HG02938 (cell line): ENCODE measurements around the gene KIF18B.

Source experiments
- ATAC-seq: cut with Tn5 transposase; IDR thresholded peaks from one replicate; pipeline ENCODE4 v1.9.1; 2021; ENCODE audit warnings: mild to moderate bottlenecking, moderate library complexity; ENCODE audit not compliant: unreplicated experiment

Gene KIF18B

DNA sequence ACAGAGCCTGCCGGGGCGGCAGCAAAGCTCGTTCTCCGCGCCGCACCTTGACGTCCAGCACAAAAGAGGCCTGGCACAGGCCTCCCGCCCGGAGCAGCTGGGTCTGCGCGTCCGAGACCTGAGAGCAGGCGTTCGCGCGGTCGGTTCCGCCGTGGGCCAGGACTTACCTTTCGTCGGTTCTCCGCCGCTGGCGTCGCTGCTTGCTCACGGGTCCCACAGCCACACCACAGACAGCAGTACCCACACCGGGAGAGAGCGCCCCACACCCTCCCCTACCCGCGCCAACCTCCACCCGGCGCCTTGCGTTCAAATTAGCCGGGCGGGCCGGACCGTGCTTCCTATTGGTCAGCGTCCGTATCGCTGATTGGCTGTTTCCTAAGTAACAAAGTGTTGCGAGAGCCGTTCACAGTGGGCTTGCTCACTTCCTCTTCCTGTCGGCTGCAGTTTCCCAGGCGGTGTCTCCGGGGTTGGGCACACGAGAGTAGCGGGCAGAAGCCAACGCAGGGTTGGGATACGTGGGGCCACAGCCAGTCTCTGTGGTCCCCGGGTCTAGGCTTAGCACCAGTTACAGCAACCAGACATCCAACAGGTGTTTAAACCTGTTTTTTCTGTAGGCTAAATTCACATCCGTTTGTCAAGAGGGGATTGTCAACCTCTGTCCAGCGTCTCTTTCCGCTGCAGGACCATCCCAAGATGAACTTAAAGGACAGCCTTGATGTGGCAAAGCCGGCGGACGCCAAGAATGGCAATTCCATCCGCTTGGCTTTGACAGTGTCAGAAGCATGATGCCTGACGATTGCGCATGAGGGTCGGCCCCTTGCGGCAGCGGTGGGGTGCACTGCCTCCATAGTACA lies at the start of gene KIF18B:
Gene KIF18B, minus strand, starts transcription at position 313 of the 854 bp plus-strand sequence. CDS start 11,429 bp downstream, outside the sequence.
- ATAC-seq = peak; percentile 77

- ATAC-seq = no peak
Measured at GRCh38 chr17:44996304-44996703, 48.7 kb upstream of the KIF18B start.

- ATAC-seq = no peak
Measured at GRCh38 chr17:44995436-44996001, 47.9 kb upstream of the KIF18B start.

GRCh38 chr17:44992242-44992939 lies 44.8 kb upstream of the KIF18B start:
- ATAC-seq = no peak

GRCh38 chr17:44990994-44991393 lies 43.4 kb upstream of the KIF18B start:
- no peak for ATAC-seq

GRCh38 chr17:44989552-44990138 lies 42.1 kb upstream of the KIF18B start:
- no peak for ATAC-seq

- no peak for ATAC-seq
Measured at GRCh38 chr17:44988044-44988942, 40.7 kb upstream of the KIF18B start.

DNA sequence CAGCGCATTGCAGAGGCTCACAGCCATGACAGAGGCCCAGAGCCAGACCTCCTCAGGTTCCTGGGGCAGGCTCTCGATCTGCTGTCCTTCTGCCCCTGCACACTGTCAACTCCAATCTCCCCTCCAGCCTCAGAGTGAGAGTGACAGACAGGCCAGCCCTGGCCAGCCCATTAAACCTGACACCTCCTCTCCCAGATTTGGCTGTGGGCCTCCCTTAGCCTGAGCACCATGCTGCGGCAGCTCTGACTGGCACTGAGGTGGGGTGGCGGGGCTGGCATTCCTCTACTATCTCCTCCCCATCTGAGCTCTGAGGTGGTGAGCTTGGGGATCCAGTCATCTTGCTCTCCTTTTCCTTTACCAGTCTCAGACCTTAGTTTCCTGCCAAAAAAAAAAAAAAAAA lies 36.0 kb upstream of the KIF18B start:
- ATAC-seq = no peak

- no peak for ATAC-seq
Measured at GRCh38 chr17:44982113-44982702, 34.6 kb upstream of the KIF18B start.

- no peak for ATAC-seq
Measured at GRCh38 chr17:44981221-44981968, 33.8 kb upstream of the KIF18B start.

DNA sequence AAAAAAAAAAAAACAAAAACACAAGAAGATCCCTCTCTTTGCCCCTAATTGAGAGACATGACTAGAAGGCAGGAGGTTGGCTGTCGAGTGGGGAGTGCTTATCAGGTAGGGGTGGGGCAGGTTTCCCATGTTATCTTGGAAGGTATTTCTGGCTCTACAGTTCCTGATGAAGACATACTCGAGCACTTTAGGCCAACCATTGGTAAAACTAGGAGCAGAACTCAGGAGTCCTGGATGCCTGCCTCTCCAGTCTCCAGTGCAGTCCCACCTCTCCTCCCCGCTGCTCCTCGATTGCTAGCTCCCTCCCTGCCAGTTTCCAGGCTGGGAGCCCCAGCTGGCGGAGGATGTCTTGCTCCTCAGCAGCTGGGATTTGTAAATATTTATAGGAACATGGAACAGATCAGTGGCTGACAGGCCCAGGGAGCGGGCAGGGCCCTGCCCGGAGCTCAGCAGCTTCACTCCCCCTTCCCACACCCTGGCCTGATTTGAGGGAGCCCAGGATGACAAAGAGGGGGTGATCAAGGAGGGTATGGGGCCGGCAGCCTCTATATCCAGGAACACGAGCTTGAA lies 31.9 kb upstream of the KIF18B start:
- no peak for ATAC-seq

GRCh38 chr17:44978807-44979206 lies 31.2 kb upstream of the KIF18B start:
- no peak for ATAC-seq

DNA sequence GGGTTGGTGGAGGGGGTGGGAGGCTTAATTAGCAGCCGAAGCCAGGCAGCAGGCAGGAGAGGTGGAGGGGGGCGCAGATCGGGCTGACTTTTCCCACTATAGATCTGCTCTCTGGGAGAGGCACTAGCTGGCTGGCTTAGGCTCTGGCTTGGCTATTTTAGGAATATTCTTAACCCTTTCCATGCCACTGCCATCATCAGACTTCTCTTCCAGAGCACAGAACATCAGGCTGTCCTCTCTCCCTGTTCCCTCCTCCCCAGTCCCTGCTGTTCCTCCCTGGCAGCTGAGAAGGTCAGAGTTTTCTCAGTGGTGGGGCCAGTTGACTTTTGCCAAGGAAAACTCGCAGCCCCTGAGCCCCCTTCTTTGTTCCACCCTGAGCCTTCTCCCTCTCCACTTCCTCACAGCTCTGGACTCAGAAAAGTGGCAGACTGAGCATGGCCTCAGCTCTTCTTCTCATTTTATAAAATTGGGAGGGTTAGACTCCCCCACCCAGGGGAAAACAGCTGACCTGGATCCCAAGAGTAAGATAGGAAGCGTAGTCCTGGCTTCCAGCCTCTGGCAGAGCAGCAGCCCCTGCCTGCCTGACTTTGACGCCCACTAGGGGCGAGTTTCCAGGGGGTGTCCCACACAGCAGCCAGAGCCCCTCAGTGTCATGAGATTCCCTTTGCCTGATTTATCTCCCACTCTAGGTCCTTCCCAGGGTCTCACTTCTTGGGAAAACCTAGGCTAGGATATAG lies 30.4 kb upstream of the KIF18B start:
- ATAC-seq = no peak

DNA sequence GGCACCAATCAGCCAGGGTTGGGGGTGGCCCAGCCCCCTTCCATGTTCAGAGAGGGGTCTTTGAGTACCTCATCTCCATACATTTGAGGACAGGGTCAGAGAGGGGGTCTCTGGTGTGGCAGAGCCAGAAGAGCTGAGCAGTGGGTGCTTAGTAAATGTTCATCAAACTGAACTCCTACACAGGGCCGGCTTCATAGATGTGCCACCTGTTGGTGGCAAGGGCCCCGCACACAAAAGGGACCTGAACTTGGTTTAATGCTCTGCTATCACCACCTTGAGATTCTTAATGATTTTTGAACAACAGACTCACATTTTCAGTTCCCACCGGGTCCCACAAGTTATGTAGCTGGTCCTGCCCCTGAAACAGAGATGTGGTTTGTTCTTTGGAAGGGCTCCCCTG lies 29.5 kb upstream of the KIF18B start:
- no peak for ATAC-seq

DNA sequence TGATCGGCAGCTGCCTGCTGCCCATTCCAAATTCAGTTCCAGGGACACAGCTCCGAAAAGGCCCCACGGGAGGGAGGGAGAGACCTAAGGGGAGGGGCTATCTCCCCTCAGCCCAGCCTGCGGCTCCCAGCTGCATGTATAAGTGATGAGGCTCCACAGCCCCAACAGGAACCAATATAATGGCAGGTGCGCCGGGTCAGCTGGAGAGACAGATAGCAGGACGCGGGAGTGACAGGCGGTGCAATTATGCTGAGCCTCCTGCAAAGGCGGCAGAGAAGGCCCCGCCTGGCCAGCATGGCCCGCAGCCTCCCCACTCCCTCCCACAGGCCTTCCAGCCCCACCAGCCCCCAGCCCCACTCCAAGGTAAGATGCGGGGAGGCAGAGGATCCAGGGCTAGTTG lies 28.6 kb upstream of the KIF18B start:
- ATAC-seq = no peak

DNA sequence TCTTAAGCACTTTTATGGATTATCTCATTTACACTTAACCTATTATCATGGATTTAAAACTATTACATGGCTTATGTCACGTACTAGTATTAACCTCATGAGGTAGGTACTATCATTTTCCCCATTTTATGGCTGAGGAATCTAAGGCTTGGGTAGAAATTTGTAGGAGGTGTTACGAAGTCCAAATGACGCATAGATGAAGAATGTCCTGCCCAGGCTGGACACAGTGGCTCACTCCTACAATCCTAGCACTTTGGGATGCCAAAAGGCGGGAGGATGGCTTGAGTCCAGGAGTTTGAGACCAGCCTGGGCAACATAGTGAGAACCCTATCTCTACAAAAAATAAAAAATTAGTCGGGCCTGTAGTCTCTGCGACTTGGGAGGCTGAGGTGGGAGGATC lies 25.4 kb upstream of the KIF18B start:
- ATAC-seq = no peak

DNA sequence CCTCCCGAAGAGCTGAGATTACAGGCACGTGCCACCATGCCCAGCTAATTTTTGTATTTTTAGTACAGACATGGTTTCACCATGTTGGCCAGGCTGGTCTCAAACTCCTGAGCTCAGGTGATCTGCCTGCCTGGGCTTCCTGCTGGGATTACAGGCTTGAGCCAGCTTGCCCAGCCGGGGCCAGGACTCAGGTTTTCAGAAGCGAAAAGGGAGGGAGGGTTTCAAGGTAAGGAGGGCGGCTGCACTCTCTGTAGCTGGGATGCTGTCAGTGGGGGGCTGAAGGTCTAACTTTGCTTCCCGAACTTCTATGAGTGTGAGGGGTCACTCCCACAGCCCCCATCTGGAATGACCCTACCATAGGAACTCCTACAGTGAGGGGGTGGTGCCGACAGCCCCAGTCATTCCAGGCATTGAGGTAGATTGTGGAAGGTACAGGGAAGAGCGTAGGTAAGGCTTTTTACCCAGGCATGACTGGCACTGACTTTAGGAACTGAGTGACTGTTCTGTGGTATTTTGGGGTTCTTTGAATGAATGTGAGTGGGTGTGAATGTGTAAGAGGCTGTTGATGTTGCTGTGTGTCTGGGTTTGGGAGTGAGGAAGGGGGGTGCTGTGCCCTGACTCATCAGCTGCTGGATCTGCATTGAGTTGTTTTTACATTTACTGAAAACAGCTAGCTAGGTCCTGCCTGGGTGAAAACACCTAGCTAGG lies 24.4 kb upstream of the KIF18B start:
- ATAC-seq = no peak
